Erythroblast (primary cell): ENCODE results near the gene EFHC1.

ENCODE experiments used
- GATA1 ChIP-seq: IDR thresholded peaks from 2 replicates; pipeline ENCODE4 v1.6.1; 2011; ENCODE audit warnings: low read depth, mild to moderate bottlenecking, control low read depth, low read length, moderate library complexity
- POLR2A ChIP-seq: IDR thresholded peaks from 2 replicates; pipeline ENCODE4 v1.6.1; 2011; ENCODE audit warnings: mild to moderate bottlenecking, low read length

DNA sequence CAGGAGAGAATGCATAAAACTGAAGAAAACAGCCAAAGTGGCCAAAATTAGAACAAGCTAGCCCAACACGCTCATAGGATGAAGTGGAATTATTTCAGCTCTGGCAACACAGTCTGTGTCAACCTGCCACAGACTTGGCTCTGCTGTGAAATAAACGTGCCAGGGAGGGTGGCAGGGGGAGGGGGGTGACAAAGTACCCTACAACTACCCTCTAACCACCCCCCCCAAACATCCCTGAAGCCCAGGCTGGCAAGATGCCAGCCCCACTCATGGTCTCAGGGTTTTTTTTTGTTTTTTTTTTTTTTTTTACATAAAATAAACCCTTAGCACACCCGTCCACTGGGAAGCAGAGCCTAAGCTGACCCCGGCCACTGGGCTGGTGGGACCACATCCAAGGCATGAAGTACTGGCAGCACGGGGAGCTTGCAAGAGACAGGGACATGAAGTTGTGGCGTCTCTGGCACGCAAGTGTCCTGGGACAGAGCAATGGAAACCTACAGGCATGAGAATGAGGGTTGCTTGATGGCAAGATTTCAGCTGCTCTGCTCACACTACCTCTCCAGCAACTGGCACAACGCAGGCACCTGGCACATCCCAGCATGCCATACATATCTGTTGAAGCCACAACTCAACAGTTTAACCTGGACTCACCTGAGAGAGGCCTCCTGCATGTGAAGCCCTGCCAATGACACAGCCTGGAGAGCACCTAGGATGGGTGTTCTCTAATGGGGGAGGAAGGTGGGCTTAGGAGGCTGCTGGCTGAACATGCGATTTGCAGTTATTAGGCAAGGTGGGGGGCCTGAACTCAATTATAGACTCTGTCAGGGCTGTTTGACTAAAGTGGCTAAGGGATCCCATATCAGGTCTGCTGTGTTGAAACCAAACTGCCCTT is 80.3 kb downstream of the EFHC1 start:
- TF ChIP-seq POLR2A (no peak), GATA1 (no peak)
